OCI-LY7 (cell line): Measurements from ENCODE around the gene ZBED5.

Experiments
- EZH2phosphoT487 ChIP-seq: fragments of 200-600 bp; sonication (generic); IDR thresholded peaks from 2 replicates; pipeline ENCODE4 v1.6.1; 2018; ENCODE audit warnings: low read depth, borderline replicate concordance, mild to moderate bottlenecking, mixed run types, antibody characterized with exemption, low read length, moderate library complexity, mixed read lengths
- TF ChIP-seq, protein P1 (sequence below): fragments of 200-600 bp; sonication (generic); conservative IDR thresholded peaks from 2 replicates; pipeline ENCODE4 v1.5.1; 2014; ENCODE audit warnings: mild to moderate bottlenecking, antibody characterized with exemption, low read length, moderate library complexity, mixed read lengths

DNA sequence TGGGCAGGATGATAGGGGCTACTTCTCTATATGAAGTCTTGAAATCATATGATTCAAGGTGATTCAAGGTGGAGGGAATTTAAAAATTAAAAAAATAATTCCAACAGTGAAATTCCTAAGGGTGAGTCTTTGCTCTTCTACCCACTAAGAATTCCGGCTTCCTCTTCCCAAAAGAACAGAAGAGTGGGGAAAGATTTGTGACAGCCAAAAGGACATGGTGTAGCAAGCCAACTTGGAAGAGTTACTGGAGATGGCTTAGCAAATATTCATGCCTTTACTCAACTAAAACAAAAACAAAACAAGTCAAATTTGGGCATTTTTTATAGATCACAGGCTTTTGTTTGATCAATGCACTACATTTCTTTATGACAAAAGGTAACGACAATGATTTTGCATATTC is 12.3 kb downstream of the ZBED5 start:
- TF ChIP-seq, protein P1, sequence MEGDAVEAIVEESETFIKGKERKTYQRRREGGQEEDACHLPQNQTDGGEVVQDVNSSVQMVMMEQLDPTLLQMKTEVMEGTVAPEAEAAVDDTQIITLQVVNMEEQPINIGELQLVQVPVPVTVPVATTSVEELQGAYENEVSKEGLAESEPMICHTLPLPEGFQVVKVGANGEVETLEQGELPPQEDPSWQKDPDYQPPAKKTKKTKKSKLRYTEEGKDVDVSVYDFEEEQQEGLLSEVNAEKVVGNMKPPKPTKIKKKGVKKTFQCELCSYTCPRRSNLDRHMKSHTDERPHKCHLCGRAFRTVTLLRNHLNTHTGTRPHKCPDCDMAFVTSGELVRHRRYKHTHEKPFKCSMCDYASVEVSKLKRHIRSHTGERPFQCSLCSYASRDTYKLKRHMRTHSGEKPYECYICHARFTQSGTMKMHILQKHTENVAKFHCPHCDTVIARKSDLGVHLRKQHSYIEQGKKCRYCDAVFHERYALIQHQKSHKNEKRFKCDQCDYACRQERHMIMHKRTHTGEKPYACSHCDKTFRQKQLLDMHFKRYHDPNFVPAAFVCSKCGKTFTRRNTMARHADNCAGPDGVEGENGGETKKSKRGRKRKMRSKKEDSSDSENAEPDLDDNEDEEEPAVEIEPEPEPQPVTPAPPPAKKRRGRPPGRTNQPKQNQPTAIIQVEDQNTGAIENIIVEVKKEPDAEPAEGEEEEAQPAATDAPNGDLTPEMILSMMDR = no peak
- no peak for TF ChIP-seq EZH2phosphoT487
